ENCODE results near the gene SKIC8.
"Not testable (repeated sequence)": the region's sequence is repeated elsewhere in the genome, so short reads cannot be mapped to it uniquely, and the experiment has no call there.

The SKIC8 gene

GRCh38 chr15:78249131-78249530 is 50.3 kb downstream of the SKIC8 start:
- DNase-seq = no peak

DNA sequence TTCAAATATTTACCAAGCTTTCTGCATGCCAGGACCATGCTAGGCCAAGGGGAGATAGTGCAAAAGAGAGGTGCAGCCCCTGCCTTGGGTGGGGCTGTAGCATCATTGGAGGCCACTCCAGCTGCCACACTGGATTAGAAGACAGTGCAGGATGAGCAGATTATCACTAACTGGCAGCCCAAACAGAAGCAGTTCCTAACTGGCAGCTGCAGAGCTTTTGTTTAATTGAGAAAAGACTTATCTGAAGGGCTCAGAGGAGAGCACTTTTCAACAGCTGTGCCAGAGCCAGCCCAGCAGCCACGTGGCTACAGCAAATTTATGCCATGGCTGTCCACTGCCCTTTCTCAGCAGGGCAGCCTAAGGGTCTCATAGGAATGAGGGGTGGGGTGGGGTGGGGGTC is 51.5 kb downstream of the SKIC8 start:
- DNase-seq = no peak

- not testable (repeated sequence) for DNase-seq
These were observed 53.3 kb downstream of the SKIC8 start for GRCh38 chr15:78245976-78246620.

DNA sequence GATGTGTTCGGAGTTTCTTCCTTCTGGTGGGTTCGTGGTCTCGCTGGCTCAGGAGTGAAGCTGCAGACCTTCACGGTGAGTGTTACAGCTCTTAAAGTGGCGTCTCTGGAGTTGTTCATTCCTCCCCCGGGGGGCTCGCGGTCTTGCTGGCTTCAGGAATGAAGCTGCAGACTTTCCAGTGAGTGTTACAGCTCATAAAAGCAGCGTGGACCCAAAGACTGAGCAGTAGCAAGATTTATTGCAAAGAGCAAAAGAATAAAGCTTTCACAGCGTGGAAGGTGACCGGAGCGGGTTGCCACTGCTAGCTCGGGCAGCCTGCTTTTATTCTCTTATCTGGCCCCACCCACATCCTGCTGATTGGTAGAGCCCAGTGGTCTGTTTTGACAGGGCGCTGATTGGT is 54.0 kb downstream of the SKIC8 start:
- DNase-seq = not testable (repeated sequence)

DNA sequence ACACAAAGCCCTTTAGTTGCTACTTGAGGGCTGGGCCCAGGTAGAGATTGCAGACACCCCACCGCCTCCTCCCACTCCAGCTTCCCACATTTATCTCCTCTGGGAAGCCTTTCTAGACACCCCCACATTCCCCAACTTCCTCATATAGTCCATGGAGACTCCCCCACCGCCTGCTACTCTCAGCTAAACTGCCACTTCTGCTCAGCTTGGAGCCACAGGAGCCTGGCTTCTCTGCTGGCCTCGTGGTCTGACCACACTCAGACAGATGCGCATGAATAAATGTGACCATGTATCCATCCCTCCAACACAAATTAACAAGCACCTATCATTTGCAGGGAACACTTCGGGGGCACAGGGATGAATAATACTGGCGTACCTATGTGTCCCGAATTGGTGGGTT is 54.5 kb downstream of the SKIC8 start:
- DNase-seq = no peak

GRCh38 chr15:78244101-78244500 is 55.3 kb downstream of the SKIC8 start:
- DNase-seq = no peak

GRCh38 chr15:78243491-78243941 is 55.9 kb downstream of the SKIC8 start:
- no peak for DNase-seq

GRCh38 chr15:78243058-78243457 is 56.4 kb downstream of the SKIC8 start:
- DNase-seq = no peak

DNA sequence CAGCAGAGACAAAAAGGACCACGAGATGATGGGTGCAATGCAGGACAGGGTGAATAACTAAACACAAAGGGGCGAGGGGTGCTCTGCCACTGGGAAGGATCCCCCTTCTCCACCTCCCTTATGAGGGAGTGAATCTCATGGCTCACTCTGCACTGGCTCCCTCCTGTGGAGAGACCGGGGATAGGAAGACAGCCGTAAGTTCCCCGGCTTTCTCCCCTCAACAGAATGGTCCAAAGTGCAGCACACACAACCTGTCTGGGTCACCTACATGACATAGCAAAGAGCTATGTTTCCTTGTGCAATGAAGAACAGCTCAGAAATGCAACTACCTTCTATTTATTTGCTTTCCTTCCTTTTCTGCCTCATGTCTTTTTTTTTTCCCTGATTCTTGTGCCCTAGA is 57.3 kb downstream of the SKIC8 start:
- DNase-seq = no peak

GRCh38 chr15:78241017-78241416 is 58.4 kb downstream of the SKIC8 start:
- peak; percentile 79 for DNase-seq

- DNase-seq = no peak
These were observed 59.6 kb downstream of the SKIC8 start for GRCh38 chr15:78239811-78240210.

DNA sequence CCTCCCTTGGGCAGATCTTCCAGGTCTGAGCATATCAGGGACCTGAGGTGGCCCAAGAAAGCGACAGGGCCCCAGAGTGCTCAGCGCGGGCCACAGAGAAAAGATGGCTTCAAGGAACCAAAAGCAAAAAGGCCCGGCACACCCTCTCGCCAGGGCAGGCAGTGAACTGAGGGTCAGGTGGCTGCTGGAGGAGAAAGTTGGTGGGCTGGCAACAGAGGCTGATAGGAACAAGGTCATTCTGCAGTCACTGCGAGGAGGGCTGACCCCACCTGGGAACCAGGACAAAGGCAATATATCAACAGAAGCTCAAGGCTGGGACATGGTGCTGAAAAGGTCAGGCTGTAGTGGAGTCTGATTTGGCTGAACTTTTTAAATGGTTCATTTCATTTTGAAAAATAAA is 62.3 kb downstream of the SKIC8 start:
- no peak for DNase-seq

DNA sequence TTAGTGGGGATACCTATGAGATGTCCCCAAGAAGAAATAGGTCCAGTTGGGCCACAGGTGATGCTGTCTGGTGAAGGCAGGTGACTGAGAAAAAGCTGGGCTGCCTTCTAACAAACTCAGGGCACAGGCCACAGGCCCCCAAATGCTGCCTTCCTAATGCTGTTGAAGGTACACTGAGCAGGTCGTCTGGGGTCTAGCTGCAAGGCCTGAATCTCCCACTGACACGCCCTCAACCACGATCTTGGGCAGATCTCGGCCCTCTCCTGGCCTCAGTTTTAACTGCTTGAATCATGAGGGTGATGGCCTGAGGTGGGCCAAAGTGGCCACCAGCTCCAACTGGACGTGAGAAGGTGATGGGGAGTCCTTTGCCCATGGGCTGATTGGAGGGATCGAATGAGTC is 62.9 kb downstream of the SKIC8 start:
- no peak for DNase-seq

DNA sequence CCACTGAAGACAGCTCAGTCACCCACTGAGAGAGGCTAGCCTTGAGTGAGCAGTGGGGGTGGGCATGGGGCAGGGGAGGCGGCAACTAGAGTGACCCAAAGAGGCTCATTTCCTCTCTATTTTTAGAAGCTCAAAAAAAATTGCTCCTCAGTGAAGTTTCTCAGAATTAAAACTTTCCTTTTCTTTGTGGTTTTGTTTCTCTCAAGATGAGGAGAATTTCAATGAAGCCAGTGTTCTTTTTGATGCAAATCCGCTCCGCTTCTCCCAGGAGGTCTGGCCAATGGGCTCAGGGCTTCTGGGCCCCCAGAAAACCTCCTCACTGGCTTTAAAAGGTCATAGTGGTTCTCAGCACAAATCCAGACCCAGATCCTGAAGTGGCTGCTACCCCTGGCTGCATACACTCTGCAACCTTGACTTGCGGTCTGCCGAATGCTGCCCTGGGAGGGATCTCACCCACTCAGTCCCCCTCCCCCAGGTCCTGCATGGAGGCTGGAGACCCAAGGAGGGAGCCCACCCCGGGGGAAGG is 64.8 kb downstream of the SKIC8 start, which contains the start of gene ACSBG1:
Gene ACSBG1, minus strand, starts transcription at position 51 of the 526 bp plus-strand sequence. CDS start 64 bp downstream, outside the sequence.
- DNase-seq = no peak

DNA sequence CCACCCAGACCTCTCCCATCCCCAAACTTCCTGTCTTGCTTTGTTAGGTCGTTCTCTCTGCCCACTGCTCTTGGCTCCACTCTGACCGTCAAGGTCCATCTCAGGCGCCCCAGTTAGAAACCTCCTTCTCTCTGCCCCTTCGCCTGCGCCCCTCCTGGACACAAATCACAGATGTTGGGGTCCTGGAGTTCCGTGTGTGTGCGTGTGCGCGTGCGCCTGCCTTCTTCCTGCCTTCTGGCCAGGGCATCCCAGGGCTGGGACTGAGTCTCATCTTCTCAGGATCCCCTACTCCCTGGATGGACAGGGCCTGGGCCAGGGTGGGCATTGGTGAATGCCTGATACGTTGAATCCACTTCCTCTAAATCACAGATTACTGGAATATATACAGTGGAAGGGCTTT is 65.9 kb downstream of the SKIC8 start:
- DNase-seq = no peak

Measured in NCI-H2171 treated with DMSO at 0.1 percent for 48 hours (cell line).